GM12865 (cell line): Measurements from ENCODE around the gene ROBO1.

Experiments
- DNase-seq: peaks from one replicate; pipeline ENCODE4 v3.0.0; 2010; ENCODE audit warnings: low read depth
- H3K4me3 ChIP-seq: 2 replicates; pipeline ENCODE4 v1.5.1; 2011; ENCODE audit warnings: mild to moderate bottlenecking, low read depth, low read length, control low read depth
- CTCF ChIP-seq: IDR thresholded peaks from 2 replicates; pipeline ENCODE4 v1.5.1; 2011; ENCODE audit warnings: low read length, control low read depth, low read depth, inconsistent platforms; ENCODE audit not compliant: insufficient read depth; ENCODE audit errors: missing control alignments

The ROBO1 gene

DNA sequence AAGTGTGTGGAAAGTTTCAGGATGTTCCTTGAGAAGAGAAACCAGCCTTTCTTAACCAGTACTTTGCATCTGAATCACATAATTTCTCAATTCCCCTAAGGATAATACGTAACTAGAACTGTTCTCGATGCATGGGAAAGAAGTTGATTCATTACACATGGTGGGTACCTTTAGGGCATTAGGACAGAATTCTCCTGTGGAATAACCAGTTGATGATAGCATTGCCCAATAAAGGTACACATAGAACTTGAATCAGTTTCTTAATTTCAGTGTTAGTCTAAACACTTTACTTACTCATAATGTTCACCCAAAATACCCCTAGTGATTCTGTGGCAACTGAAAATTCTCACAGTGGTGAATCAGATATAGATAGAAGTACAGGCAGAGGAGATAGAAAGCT, 1030.9 kb downstream of the ROBO1 start:
- TF ChIP-seq CTCF = no peak
- DNase-seq = peak; percentile 77
- no peak overlapping the region for H3K4me3 ChIP-seq

GRCh38 chr3:78734048-78734637, 1033.7 kb downstream of the ROBO1 start:
- no peak for TF ChIP-seq CTCF
- no peak overlapping the region for H3K4me3 ChIP-seq
- DNase-seq = no peak

DNA sequence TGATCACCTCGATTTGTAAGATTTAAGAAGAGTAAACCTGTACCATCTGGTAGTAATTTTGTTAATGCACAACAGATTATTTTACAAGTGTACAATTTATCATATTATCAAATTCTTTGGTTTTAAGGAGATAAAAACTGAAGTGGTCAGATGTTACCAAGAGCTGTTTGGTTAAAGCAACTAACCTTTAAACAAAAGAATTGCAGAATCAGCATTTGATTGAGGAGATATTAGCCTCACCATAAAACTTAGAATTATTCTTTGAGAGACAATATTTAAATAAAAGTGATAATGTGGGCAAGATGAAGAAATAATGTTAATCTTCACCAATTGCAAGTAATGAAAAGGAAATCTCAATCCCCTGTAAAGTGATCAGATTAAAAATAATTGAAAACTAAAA, 1034.9 kb downstream of the ROBO1 start:
- no peak overlapping the region for H3K4me3 ChIP-seq
- DNase-seq = no peak
- TF ChIP-seq CTCF = no peak

DNA sequence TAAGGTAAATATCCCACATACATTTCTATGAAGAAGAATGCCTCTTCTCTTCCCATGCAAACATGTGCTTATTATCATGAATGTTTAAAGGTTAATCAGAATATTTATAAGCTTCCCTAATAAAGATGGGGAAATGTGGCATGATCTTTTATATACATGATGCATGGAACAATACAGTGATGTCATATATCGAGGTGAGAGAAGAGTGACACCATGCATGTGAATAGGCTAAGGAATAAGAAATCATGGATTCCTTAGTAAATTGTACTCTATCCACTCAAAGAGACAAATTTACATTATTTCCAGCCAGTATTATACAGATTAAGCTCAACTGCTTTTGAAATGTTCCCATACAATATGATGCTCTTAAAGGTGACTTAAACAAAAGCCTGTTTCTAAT, 1035.3 kb downstream of the ROBO1 start:
- no peak for DNase-seq
- no peak overlapping the region for H3K4me3 ChIP-seq
- TF ChIP-seq CTCF = no peak

- DNase-seq = no peak
- TF ChIP-seq CTCF = no peak
- H3K4me3 ChIP-seq = no peak overlapping the region
These were observed 1037.9 kb downstream of the ROBO1 start for GRCh38 chr3:78729946-78730345.

DNA sequence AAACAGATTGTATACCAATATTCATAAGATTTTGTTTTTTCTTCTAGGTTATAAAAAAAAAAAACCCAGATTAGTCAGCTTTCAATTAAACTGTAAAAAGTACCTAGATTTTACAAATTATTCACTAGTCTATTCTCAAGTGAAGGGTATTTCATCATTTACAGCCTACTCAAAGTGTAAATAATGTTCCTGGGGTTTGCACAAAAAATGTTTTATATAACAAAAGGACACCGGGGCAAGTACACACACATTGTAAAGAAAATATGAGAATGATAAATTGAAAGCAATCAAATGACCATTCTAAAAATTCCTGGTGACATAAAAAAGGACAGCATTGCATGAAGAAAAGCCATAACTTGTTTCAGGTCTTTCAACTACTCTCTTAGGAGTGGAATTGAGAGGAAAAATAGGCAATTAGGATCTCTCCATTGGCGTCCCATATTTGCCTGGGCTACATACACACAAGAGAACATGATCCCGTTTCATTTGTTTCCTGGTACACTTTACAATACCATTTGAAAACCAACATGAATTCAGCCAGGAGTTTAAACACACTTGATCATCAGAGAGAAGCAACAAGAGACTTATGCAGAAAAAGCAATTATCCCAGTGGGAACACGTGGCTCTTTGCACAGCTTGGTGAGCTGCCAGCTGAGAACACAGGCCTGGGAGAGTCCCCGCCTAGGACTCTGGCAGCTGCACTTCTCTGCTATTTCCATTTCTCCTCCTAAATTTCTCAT, 1039.2 kb downstream of the ROBO1 start:
- DNase-seq = peak; percentile 33

More for the DNA sequence above, 1039.2 kb downstream of the ROBO1 start:
- H3K4me3 ChIP-seq = peak overlapping the region; percentile 24
- no peak for TF ChIP-seq CTCF
